ENCODE measurements around the gene ZDHHC14.
"Not testable (repeated sequence)": the region's sequence is repeated elsewhere in the genome, so short reads cannot be mapped to it uniquely, and the experiment has no call there.

ZDHHC14 gene

GRCh38 chr6:157456524-157456829, 75.5 kb downstream of the ZDHHC14 start:
- no peak overlapping the region for H3K27ac Mint-ChIP-seq (ENCODE audit: low read depth)

GRCh38 chr6:157457787-157458186, 76.8 kb downstream of the ZDHHC14 start:
- no peak for ATAC-seq (replicated peaks; ENCODE audit: extremely low read depth, poor library complexity, severe bottlenecking)
- Mint-ChIP-seq H3K27me3 (no peaks in the 10 kb centered on the region), H3K4me1 (peaks cover 27% of the 10 kb centered on the region)

More at GRCh38 chr6:157456524-157456829, 75.5 kb downstream of the ZDHHC14 start:
- ATAC-seq (replicated peaks; ENCODE audit: extremely low read depth, poor library complexity, severe bottlenecking) (no peak), DNase-seq (ENCODE audit: low spot score in 2 of 2) (no peak)
- no peaks in the 10 kb centered on the region for H3K27me3 Mint-ChIP-seq
- H3K4me1 Mint-ChIP-seq: peaks cover 27% of the 10 kb centered on the region
- no peak overlapping the region for H3K4me3 Mint-ChIP-seq
- no peaks in the 10 kb centered on the region for H3K9me3 Mint-ChIP-seq
- peaks cover 4% of the 10 kb centered on the region for H3K36me3 Mint-ChIP-seq (ENCODE audit: insufficient read depth)

GRCh38 chr6:157459327-157459726, 78.3 kb downstream of the ZDHHC14 start:
- H3K4me3 Mint-ChIP-seq: no peak overlapping the region
- peak overlapping the region; percentile 58 for H3K27ac Mint-ChIP-seq (ENCODE audit: low read depth)
- peaks cover 27% of the 10 kb centered on the region for H3K4me1 Mint-ChIP-seq
- H3K9me3 Mint-ChIP-seq: no peaks in the 10 kb centered on the region
- no peaks in the 10 kb centered on the region for H3K27me3 Mint-ChIP-seq
- no peak for ATAC-seq (replicated peaks; ENCODE audit: extremely low read depth, poor library complexity, severe bottlenecking)
- peaks cover 4% of the 10 kb centered on the region for H3K36me3 Mint-ChIP-seq (ENCODE audit: insufficient read depth)
- no peak for DNase-seq (ENCODE audit: low spot score in 2 of 2)

More at GRCh38 chr6:157457787-157458186, 76.8 kb downstream of the ZDHHC14 start:
- Mint-ChIP-seq H3K27ac (ENCODE audit: low read depth) (no peak overlapping the region), H3K36me3 (ENCODE audit: insufficient read depth) (peaks cover 4% of the 10 kb centered on the region), H3K4me3 (no peak overlapping the region), H3K9me3 (no peaks in the 10 kb centered on the region)
- no peak for DNase-seq (ENCODE audit: low spot score in 2 of 2)

- Mint-ChIP-seq H3K9me3 (no peaks in the 10 kb centered on the region), H3K4me3 (no peak overlapping the region), H3K27ac (ENCODE audit: low read depth) (no peak overlapping the region), H3K27me3 (no peaks in the 10 kb centered on the region), H3K4me1 (peaks cover 26% of the 10 kb centered on the region), H3K36me3 (ENCODE audit: insufficient read depth) (peaks cover 4% of the 10 kb centered on the region)
- DNase-seq (ENCODE audit: low spot score in 2 of 2) (no peak), ATAC-seq (replicated peaks; ENCODE audit: extremely low read depth, poor library complexity, severe bottlenecking) (no peak)
Observed at GRCh38 chr6:157460182-157460999, 79.4 kb downstream of the ZDHHC14 start.

GRCh38 chr6:157461000-157461915, 80.3 kb downstream of the ZDHHC14 start:
- DNase-seq (ENCODE audit: low spot score in 2 of 2): peak in 1 of 2 donors; percentile 20
- peak; percentile 78 for ATAC-seq (replicated peaks; ENCODE audit: extremely low read depth, poor library complexity, severe bottlenecking)
- peaks cover 18% of the 10 kb centered on the region for H3K4me1 Mint-ChIP-seq
- H3K4me3 Mint-ChIP-seq: no peak overlapping the region
- no peaks in the 10 kb centered on the region for H3K9me3 Mint-ChIP-seq
- peaks cover 4% of the 10 kb centered on the region for H3K36me3 Mint-ChIP-seq (ENCODE audit: insufficient read depth)
- no peak overlapping the region for H3K27ac Mint-ChIP-seq (ENCODE audit: low read depth)
- no peaks in the 10 kb centered on the region for H3K27me3 Mint-ChIP-seq

GRCh38 chr6:157462956-157463742, 82.2 kb downstream of the ZDHHC14 start:
- DNase-seq (ENCODE audit: low spot score in 2 of 2) (no peak), ATAC-seq (replicated peaks; ENCODE audit: extremely low read depth, poor library complexity, severe bottlenecking) (no peak)
- H3K27me3 Mint-ChIP-seq: no peaks in the 10 kb centered on the region
- no peak overlapping the region for H3K4me3 Mint-ChIP-seq
- no peaks in the 10 kb centered on the region for H3K9me3 Mint-ChIP-seq
- no peak overlapping the region for H3K27ac Mint-ChIP-seq (ENCODE audit: low read depth)
- peaks cover 4% of the 10 kb centered on the region for H3K36me3 Mint-ChIP-seq (ENCODE audit: insufficient read depth)
- H3K4me1 Mint-ChIP-seq: peaks cover 14% of the 10 kb centered on the region

GRCh38 chr6:157463743-157464135, 82.7 kb downstream of the ZDHHC14 start:
- not testable (repeated sequence) for H3K27ac Mint-ChIP-seq (ENCODE audit: low read depth); H3K36me3 Mint-ChIP-seq (ENCODE audit: insufficient read depth); H3K4me3 Mint-ChIP-seq; ATAC-seq (replicated peaks; ENCODE audit: extremely low read depth, poor library complexity, severe bottlenecking); H3K27me3 Mint-ChIP-seq; H3K9me3 Mint-ChIP-seq; DNase-seq (ENCODE audit: low spot score in 2 of 2)
- H3K4me1 Mint-ChIP-seq: peaks cover 14% of the 10 kb centered on the region

GRCh38 chr6:157464653-157465535, 83.9 kb downstream of the ZDHHC14 start:
- H3K27ac Mint-ChIP-seq (ENCODE audit: low read depth): no peak overlapping the region
- no peaks in the 10 kb centered on the region for H3K27me3 Mint-ChIP-seq
- H3K36me3 Mint-ChIP-seq (ENCODE audit: insufficient read depth): peaks cover 2% of the 10 kb centered on the region
- peaks cover 9% of the 10 kb centered on the region for H3K4me1 Mint-ChIP-seq
- no peak for DNase-seq (ENCODE audit: low spot score in 2 of 2)
- H3K9me3 Mint-ChIP-seq: no peaks in the 10 kb centered on the region
- ATAC-seq (replicated peaks; ENCODE audit: extremely low read depth, poor library complexity, severe bottlenecking): no peak
- H3K4me3 Mint-ChIP-seq: no peak overlapping the region

GRCh38 chr6:157466342-157466648, 85.3 kb downstream of the ZDHHC14 start:
- DNase-seq (ENCODE audit: low spot score in 2 of 2) (no peak), ATAC-seq (replicated peaks; ENCODE audit: extremely low read depth, poor library complexity, severe bottlenecking) (no peak)
- Mint-ChIP-seq H3K4me3 (no peak overlapping the region), H3K36me3 (ENCODE audit: insufficient read depth) (no peaks in the 10 kb centered on the region), H3K27ac (ENCODE audit: low read depth) (no peak overlapping the region), H3K9me3 (no peaks in the 10 kb centered on the region), H3K4me1 (no peaks in the 10 kb centered on the region), H3K27me3 (no peaks in the 10 kb centered on the region)

- ATAC-seq (replicated peaks; ENCODE audit: extremely low read depth, poor library complexity, severe bottlenecking); H3K36me3 Mint-ChIP-seq (ENCODE audit: insufficient read depth); H3K4me3 Mint-ChIP-seq; H3K27me3 Mint-ChIP-seq; H3K27ac Mint-ChIP-seq (ENCODE audit: low read depth); DNase-seq (ENCODE audit: low spot score in 2 of 2); H3K4me1 Mint-ChIP-seq; H3K9me3 Mint-ChIP-seq: not testable (repeated sequence)
Observed at GRCh38 chr6:157467339-157467738, 86.3 kb downstream of the ZDHHC14 start.

- Mint-ChIP-seq H3K4me3 (no peak overlapping the region), H3K27me3 (no peaks in the 10 kb centered on the region), H3K4me1 (no peaks in the 10 kb centered on the region), H3K9me3 (no peaks in the 10 kb centered on the region), H3K27ac (ENCODE audit: low read depth) (no peak overlapping the region), H3K36me3 (ENCODE audit: insufficient read depth) (no peaks in the 10 kb centered on the region)
- DNase-seq (ENCODE audit: low spot score in 2 of 2) (no peak), ATAC-seq (replicated peaks; ENCODE audit: extremely low read depth, poor library complexity, severe bottlenecking) (no peak)
Observed at GRCh38 chr6:157468054-157468453, 87.1 kb downstream of the ZDHHC14 start.

GRCh38 chr6:157468574-157468973, 87.6 kb downstream of the ZDHHC14 start:
- no peak for ATAC-seq (replicated peaks; ENCODE audit: extremely low read depth, poor library complexity, severe bottlenecking)
- no peak overlapping the region for H3K27ac Mint-ChIP-seq (ENCODE audit: low read depth)
- H3K9me3 Mint-ChIP-seq: no peaks in the 10 kb centered on the region
- no peaks in the 10 kb centered on the region for H3K4me1 Mint-ChIP-seq
- H3K27me3 Mint-ChIP-seq: no peaks in the 10 kb centered on the region
- DNase-seq (ENCODE audit: low spot score in 2 of 2): no peak
- H3K4me3 Mint-ChIP-seq: no peak overlapping the region
- H3K36me3 Mint-ChIP-seq (ENCODE audit: insufficient read depth): no peaks in the 10 kb centered on the region

All from central memory CD8-positive, alpha-beta T cell (primary cell).